GM19468 (cell line): ENCODE measurements around the gene CFAP100.

ENCODE experiments used
- ATAC-seq: cut with Tn5 transposase; IDR thresholded peaks from one replicate; pipeline ENCODE4 v1.9.1; 2021; ENCODE audit warnings: mild to moderate bottlenecking, moderate library complexity, moderate number of reproducible peaks; ENCODE audit not compliant: unreplicated experiment; ENCODE audit errors: extremely low read depth

The CFAP100 gene

DNA sequence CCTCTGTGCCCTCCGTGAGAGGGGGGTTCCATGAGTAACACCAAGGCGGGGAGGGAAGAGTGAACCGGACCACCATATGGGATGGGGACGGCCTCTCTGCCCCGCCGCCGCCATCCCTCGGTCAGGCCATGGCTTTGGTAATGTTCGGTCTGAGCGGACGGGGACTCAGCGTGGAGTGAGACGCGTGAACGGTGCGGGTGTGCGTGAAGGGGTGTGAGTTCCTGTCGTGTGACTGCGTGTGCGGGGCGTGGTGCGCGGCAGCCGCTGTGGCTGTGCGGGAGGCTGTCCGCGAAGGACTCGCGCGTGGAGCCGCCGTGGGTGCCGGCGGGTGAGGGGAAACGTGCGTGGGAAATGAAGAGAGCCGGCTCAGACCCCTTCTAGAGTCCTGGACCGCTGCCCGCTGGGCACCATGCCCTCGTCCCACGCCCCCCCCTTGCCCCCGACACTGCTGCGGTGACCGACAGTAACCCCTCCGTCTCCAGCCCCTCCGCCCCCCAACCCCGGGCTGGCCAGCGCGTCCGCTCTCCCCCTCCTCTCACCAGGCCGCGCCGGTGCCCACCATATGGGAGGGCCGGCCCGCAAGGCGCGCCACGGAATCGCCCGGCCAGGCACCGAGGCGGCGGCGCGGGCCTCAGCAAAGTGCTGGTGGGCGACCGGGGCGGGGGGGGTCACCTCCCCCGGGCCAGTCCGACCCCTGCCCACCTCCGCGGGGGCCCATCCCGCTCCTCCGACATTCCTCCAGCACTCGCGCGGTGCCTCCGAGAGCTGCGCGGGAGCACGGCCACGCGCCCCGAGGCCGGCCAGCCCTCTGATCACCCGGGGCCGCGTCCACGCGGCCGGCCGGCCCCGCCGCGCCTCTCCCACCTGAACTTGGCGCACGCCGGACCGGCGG lies 38.1 kb upstream of the CFAP100 start:
- no peak for ATAC-seq

- peak; percentile 71 for ATAC-seq
Measured at GRCh38 chr3:126357295-126358037, 37.2 kb upstream of the CFAP100 start, which contains the start of gene KLF15. Gene KLF15 (minus strand): TSS chr3:126357408. CDS start chr3:126352922, 4,486 bp downstream.

DNA sequence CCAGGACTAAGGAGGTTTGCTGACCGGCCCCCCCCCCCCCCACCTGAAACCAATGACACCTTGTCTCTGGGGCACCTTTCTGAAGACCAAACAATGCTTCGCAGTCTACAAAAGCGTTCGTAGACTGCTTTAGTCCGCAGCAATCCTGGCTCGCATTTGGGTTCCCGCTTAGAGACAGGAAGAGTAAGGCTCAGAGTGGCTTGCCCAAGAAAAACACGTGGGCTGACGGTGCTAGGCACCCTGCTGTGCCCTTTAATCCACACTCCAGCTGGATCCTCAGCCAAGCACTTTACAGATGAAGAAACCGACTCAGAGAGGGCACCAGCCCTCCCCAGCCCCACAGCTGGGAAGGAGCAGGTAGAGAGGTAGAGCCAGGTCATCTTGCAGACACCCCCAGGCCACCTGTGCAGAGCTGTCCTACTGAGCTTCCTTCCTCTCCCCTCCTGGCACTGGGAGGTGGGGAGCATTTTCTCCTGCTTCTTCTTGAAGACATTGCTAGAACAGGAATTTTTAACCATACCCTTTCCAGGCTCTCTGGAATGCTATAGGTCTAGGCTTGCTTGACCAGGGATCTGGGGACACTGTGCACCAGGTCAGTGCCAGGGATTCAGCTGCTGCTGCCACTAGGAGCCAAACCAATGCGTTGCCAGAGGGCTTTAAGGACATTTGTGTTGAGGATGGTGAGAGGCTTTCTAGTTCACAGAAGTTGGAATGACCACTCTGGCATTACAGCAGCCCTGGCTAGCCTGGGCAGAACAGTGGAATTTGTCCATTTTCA lies 36.5 kb upstream of the CFAP100 start:
- ATAC-seq: no peak

DNA sequence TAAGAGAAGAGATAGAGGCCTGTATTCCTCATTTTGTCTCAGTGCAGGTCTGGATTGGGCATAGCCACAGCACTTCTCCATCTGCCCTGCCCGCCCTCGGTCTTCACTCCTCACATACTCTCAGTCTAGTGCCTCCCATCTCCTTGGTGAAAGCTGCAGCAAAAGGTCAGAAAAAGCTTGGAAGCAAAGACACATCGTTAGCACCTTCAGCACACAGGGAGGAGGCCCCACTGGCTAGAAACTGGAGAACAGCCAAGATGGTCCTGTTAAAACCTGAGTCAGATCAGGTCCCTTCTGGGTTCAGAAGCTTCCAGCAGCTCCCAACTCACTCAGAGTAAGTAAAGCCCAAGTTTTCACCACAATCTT lies 35.9 kb upstream of the CFAP100 start:
- ATAC-seq: no peak

GRCh38 chr3:126360046-126360713 lies 34.5 kb upstream of the CFAP100 start:
- no peak for ATAC-seq

GRCh38 chr3:126360714-126361060 lies 34.0 kb upstream of the CFAP100 start:
- ATAC-seq: no peak

DNA sequence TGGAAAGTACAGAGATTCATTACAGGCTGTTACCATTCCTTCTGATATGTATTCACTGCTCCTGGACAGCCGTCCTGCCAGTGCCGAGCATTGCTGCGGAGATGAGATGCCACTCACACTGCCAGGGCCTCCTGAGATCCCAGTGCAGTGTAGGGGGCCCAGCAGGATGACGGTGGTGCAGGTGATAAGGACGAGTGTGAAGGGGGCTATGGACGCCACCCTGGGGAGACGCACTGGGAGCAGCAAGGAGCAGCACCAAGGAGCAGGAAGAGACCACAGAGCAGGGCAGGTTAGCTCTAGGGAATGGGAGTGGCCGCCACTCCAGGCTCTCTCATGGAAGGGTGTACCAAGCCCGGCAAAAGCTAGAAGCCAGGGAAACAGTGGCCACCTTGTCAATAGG lies 33.5 kb upstream of the CFAP100 start:
- no peak for ATAC-seq

- ATAC-seq: no peak
Measured at GRCh38 chr3:126364130-126364695, 30.5 kb upstream of the CFAP100 start.

GRCh38 chr3:126364731-126365301 lies 29.9 kb upstream of the CFAP100 start:
- ATAC-seq: no peak

DNA sequence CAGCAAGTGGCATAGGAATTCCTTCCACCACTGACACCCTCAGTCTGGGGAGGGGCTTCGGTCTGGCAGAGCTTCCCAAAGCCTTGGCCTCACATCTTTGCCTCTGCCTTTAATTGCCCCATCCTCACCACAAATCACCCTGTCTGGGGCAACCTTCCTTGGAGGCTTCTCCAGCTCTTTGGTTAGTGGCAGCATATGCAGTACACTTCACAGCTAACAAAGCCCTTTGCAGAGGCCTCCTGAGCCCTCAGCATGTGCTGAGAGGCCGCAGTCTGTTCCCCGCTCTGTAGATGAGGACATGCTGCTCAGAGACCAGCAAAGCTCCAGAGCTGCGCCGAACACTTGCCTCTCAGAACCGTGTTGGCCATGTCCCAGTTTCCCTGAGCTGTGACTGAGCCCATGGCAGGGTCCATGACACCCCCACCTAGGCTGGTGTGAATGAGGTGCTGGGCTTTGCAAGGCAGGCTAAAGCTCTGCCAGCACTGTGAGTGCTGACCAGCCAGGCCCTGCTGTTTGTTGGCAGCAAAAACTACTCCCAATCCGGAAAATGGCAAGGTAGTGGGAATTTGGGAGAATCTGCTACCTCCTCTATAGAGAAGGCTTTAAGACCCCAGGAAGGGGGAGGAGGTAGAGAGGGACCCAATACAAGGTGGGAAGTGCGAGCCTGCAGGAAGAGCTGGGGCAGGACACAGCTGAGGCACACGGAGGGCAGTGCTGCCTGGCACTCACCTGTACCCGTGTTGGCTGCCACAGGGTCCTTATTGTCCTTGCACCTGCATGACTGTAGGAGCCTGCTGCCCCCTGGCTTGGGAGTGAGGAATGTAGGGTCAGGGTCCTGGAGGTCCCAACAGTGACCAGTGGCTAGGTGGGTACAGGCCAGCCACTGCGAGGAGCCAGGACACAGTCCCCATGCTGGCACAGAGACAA lies 29.1 kb upstream of the CFAP100 start:
- ATAC-seq: no peak

DNA sequence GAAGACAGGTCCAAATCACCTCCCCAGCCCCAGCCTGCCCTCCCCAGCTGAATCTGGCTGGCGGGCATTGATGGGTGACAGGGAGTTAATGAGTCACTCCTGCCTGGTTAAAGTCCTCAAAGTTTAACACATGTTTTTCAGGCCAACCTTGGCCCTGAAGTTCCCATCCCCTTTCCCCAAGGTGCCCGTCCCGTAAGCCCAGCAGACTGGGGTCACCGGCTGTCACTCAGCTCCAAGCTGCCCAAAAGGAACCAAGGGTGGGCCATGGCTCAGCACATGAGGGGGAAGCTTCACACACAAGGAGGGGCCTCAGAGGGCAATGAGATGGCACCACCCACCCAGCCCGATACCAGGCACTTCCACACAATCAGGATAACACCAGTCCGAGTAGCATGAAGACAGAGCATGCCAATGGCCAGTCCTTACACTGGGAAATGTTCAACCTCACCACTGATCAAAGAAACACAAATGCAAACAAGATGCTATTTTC lies 27.3 kb upstream of the CFAP100 start:
- no peak for ATAC-seq

- ATAC-seq: no peak
Measured at GRCh38 chr3:126369490-126369889, 25.2 kb upstream of the CFAP100 start.

- no peak for ATAC-seq
Measured at GRCh38 chr3:126370055-126370454, 24.7 kb upstream of the CFAP100 start.

DNA sequence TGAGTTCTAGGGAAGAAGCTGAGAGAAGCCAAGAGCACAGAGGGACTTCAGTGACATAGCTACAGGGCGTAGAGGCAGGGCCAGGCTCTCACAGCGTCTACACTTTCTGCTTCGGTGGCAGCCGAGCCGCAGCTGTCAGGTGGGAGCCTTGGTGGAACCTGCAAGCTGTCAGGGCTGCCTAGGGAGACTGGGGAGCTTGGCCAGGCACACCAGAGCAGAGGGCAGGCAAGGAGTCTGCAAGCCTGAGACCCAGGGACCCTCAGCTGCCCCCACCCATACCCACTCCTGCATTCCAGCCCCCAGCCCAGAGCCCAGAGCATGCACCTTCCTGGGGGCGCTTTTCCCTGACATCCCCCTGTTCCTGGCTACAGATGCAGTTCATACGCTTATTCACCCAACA lies 24.1 kb upstream of the CFAP100 start:
- ATAC-seq: no peak

GRCh38 chr3:126371096-126371705 lies 23.5 kb upstream of the CFAP100 start:
- no peak for ATAC-seq

DNA sequence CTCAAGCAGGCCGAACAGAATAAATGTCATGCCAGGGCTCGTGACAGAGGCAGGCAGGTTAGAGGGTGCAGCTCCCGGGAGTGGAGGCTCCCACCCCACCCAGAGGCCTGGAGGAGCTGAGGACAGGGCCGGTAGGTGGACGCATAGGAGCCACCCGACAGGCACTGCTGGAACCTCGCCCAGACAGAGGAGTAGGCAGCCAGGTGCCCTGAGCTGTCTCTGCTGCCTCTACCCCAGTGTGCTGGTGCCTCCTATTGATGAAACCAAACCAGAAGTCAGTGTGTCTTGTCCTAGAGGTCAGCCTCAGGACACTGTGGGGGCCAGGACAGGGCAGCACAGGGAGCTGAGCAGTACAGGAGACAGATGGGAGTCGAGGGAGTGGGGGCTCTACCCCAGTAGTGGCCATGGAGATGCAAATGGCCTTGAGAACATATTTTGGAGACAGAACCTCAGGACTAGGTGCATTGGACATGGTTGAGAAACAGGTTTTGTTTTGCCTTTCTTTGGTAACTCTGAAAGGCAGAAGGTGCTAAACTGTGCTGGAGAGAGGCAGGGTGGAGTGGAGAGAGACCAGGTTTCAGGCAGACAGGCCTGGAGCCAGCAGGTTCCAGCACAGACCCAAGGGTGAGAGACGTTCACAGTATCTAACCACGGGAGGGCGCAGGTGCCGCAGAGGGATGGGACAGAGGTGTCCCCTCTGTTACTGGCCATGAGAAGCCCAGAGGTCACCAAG lies 22.1 kb upstream of the CFAP100 start:
- ATAC-seq: no peak

- ATAC-seq: no peak
Measured at GRCh38 chr3:126373146-126373613, 21.5 kb upstream of the CFAP100 start.
